A549 (cell line): ENCODE data around the gene MUC16. TPM values are rescaled to one million over a fixed set of nuclear protein-coding genes. Genes with fewer than 3 reads are reported as not detected.

Experiments
- ATAC-seq, 2 experiments: fragments of 200-7000 bp in 1 of 2; fragments of >200 bp in 1 of 2; cut with Nextera tagmentation in 1 of 2; cut with Tn5 transposase in 1 of 2; 3 replicates each; pipeline versions ENCODE4 v1.8.0 to v1.9.1; 2018 to 2020; ENCODE audit warnings: mild to moderate bottlenecking in 1 of 2, moderate library complexity in 1 of 2
- CTCF ChIA-PET: fragments of 300-600 bp; sonication (Branson Sonifier 250); formaldehyde crosslinking; extraction: SDS; loops from one replicate; lab custom pipeline; 2021; ENCODE audit warnings: antibody characterized with exemption, inconsistent platforms; lab: Yijun Ruan, JAX
- POLR2A ChIA-PET: fragments of 350-600 bp; formaldehyde crosslinking; extraction: SDS; loops from one replicate; lab custom pipeline; 2021; ENCODE audit warnings: antibody characterized with exemption, inconsistent platforms; lab: Yijun Ruan, JAX
- DNase-seq, 2 experiments: peaks; one replicate each; pipeline versions ENCODE4 v3.0.0 to v3.0.0-alpha.2; 2011 to 2016; ENCODE audit warnings: low read depth in 1 of 2, low spot score in 1 of 2
- FAIRE-seq: peaks from 2 replicates; lab custom pipeline; 2011; peaks lifted over from hg19 to GRCh38; lab: Jason Lieb, UNC
- H3K27ac ChIP-seq, 2 experiments: fragments of >200 bp; sonication (Bioruptor Twin); formaldehyde crosslinking; 3 replicates each; pipeline ENCODE4 v1.5.1; 2016 to 2017
- H3K4me1 ChIP-seq: fragments of >200 bp; sonication (Bioruptor Twin); formaldehyde crosslinking; 3 replicates; pipeline ENCODE4 v1.6.1; 2016
- H3K4me2 ChIP-seq: fragments of >200 bp; sonication (Bioruptor Twin); formaldehyde crosslinking; 3 replicates; pipeline ENCODE4 v1.6.1; 2016
- H3K4me3 ChIP-seq: fragments of >200 bp; sonication (Bioruptor Twin); formaldehyde crosslinking; 3 replicates; pipeline ENCODE4 v1.5.1; 2016
- H3K9me3 ChIP-seq: fragments of >200 bp; sonication (Bioruptor Twin); formaldehyde crosslinking; 3 replicates; pipeline ENCODE4 v1.6.1; 2016
- BCL3 ChIP-seq: fragments of >200 bp; sonication (Bioruptor Twin); formaldehyde crosslinking; IDR thresholded peaks from 3 replicates; pipeline ENCODE4 v1.6.1; 2016
- CBX8 ChIP-seq: fragments of 200-600 bp; sonication (generic); IDR thresholded peaks from 2 replicates; pipeline ENCODE4 v1.6.1; 2016
- CEBPB ChIP-seq, 2 experiments: fragments of >200 bp in 1 of 2; sonication (Bioruptor Twin) in 1 of 2; formaldehyde crosslinking in 1 of 2; IDR thresholded peaks; 2 replicates each; pipeline ENCODE4 v1.6.1; 2012 to 2016
- ELK1 ChIP-seq: fragments of 150-350 bp; IDR thresholded peaks from 2 replicates; pipeline ENCODE4 v1.6.1; 2014; ENCODE audit warnings: low read depth, mild to moderate bottlenecking, low read length
- EP300 ChIP-seq, 2 experiments: fragments of >200 bp; sonication (Bioruptor Twin); formaldehyde crosslinking; IDR thresholded peaks; 2 replicates in 1 of 2; 3 replicates in 1 of 2; pipeline ENCODE4 v1.6.1; 2016 to 2017
- ESRRA ChIP-seq: fragments of 150-350 bp; IDR thresholded peaks from 2 replicates; pipeline ENCODE4 v1.6.1; 2014; ENCODE audit warnings: mild to moderate bottlenecking, low read length, borderline replicate concordance
- FOSB ChIP-seq: fragments of 250-450 bp; sonication (Bioruptor Pico); IDR thresholded peaks from 2 replicates; pipeline ENCODE4 v1.5.0; 2020; ENCODE audit warnings: mild to moderate bottlenecking, moderate library complexity
- GATA3 ChIP-seq: IDR thresholded peaks from 2 replicates; pipeline ENCODE4 v1.6.1; 2012; ENCODE audit warnings: borderline replicate concordance
- HDAC2 ChIP-seq: fragments of 200-600 bp; sonication (generic); IDR thresholded peaks from 2 replicates; pipeline ENCODE4 v1.6.1; 2016
- HES2 ChIP-seq: fragments of >200 bp; sonication (Bioruptor Twin); formaldehyde crosslinking; IDR thresholded peaks from 2 replicates; pipeline ENCODE4 v1.6.1; 2016
- HEYL ChIP-seq: fragments of 250-450 bp; sonication (Bioruptor Pico); IDR thresholded peaks from 2 replicates; pipeline ENCODE4 v1.8.0; 2021; ENCODE audit warnings: mild to moderate bottlenecking, moderate library complexity
- HOXA7 ChIP-seq: fragments of 250-450 bp; sonication (Bioruptor Pico); IDR thresholded peaks from 2 replicates; pipeline ENCODE4 v1.5.0; 2020; ENCODE audit warnings: mild to moderate bottlenecking, moderate library complexity
- HOXB13 ChIP-seq: fragments of 250-450 bp; sonication (Bioruptor Pico); IDR thresholded peaks from 2 replicates; pipeline ENCODE4 v1.5.0; 2020; ENCODE audit warnings: low read depth, mild to moderate bottlenecking, moderate library complexity
- HOXB5 ChIP-seq: fragments of 250-450 bp; sonication (Bioruptor Pico); IDR thresholded peaks from 2 replicates; pipeline ENCODE4 v1.5.0; 2020; ENCODE audit warnings: mild to moderate bottlenecking, moderate library complexity
- JUN ChIP-seq, 2 experiments: fragments of >200 bp; sonication (Bioruptor Twin); formaldehyde crosslinking; IDR thresholded peaks; 2 replicates in 1 of 2; 3 replicates in 1 of 2; pipeline ENCODE4 v1.6.1; 2016 to 2017
- MAFK ChIP-seq: fragments of 450-650 bp; IDR thresholded peaks from 2 replicates; pipeline ENCODE4 v1.6.1; 2014; ENCODE audit not compliant: partially characterized antibody
- MAX ChIP-seq: IDR thresholded peaks from 2 replicates; pipeline ENCODE4 v1.6.1; 2012
- NR3C1 ChIP-seq: fragments of >200 bp; sonication (Bioruptor Twin); formaldehyde crosslinking; IDR thresholded peaks from 3 replicates; pipeline ENCODE4 v1.6.1; 2017
- RAD21 ChIP-seq, 2 experiments: fragments of >200 bp in 1 of 2; sonication (Bioruptor Twin) in 1 of 2; formaldehyde crosslinking in 1 of 2; IDR thresholded peaks in 1 of 2; conservative IDR thresholded peaks in 1 of 2; 2 replicates in 1 of 2; 3 replicates in 1 of 2; pipeline ENCODE4 v1.6.1; 2012 to 2018; ENCODE audit warnings: inconsistent platforms in 1 of 2
- RCOR1 ChIP-seq: fragments of 150-350 bp; IDR thresholded peaks from 2 replicates; pipeline ENCODE4 v1.6.1; 2014; ENCODE audit warnings: antibody characterized with exemption, low read length, low read depth
- SMC3 ChIP-seq: fragments of >200 bp; sonication (Bioruptor Twin); formaldehyde crosslinking; IDR thresholded peaks from 3 replicates; pipeline ENCODE4 v1.6.1; 2018; ENCODE audit warnings: inconsistent platforms
- SREBF2 ChIP-seq: fragments of 450-650 bp; IDR thresholded peaks from 2 replicates; pipeline ENCODE4 v1.6.1; 2014; ENCODE audit warnings: mild to moderate bottlenecking, moderate library complexity
- ZC3H11A ChIP-seq: fragments of 450-650 bp; IDR thresholded peaks from 2 replicates; pipeline ENCODE4 v1.6.1; 2014; ENCODE audit warnings: antibody characterized with exemption, mild to moderate bottlenecking
- ZSCAN20 ChIP-seq: fragments of 250-450 bp; sonication (Bioruptor Pico); IDR thresholded peaks from 2 replicates; pipeline ENCODE4 v1.8.0; 2022; ENCODE audit warnings: mild to moderate bottlenecking, moderate library complexity
- WGBS: methylation state at CpG from one replicate; pipeline ENCODE4 v1.1.6; 2017; ENCODE audit errors: missing lambda C conversion rate; 5-methylcytosine and 5-hydroxymethylcytosine counted together
- polyA plus RNA-seq, 4 experiments: library from polyadenylated mRNA; depleted of rRNA in 3 of 4; stranded (reverse); fragments of >200 nt; fragmentation: RNase III in 1 of 4; extraction: RNeasy Plus Mini Kit Qiagen cat#74134 plus additional on column Dnase treatment in 1 of 4; gene quantifications; 2 replicates in 3 of 4; 3 replicates in 1 of 4; pipeline ENCODE4 v1.2.3, GENCODE V29; 2011 to 2017
- TF ChIP-seq, protein P1 (sequence below): fragments of 200-600 bp; sonication (generic); IDR thresholded peaks from 2 replicates; pipeline ENCODE4 v1.6.1; 2016; ENCODE audit warnings: antibody characterized with exemption, mild to moderate bottlenecking, moderate library complexity
- TF ChIP-seq, protein P2 (sequence below): fragments of 250-450 bp; sonication (Bioruptor Pico); IDR thresholded peaks from 2 replicates; pipeline ENCODE4 v1.5.0; 2021; ENCODE audit warnings: mild to moderate bottlenecking, moderate library complexity, borderline replicate concordance

Gene MUC16
- polyA plus RNA-seq, 2 of the 4 experiments (the other 2 are of a cell fraction) = 0.23 TPM; not detected in 1

DNA sequence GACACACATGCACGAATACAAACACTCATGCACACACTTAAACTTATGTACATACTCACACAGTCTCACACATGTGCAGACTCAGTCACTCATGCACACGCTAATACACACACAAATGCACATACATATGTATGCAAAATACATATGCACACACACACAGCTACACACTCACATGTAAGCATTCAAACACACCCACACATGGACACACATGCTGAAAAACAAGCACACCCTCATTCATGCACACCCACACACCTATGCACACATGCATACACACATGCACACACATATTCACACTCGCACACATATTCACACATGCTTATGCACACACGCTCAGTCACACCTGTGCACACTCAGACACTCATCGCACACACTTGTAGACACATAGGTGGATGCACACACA is 9.3 kb downstream of the MUC16 start:
- no peak for DNase-seq
- no peak for ATAC-seq

DNA sequence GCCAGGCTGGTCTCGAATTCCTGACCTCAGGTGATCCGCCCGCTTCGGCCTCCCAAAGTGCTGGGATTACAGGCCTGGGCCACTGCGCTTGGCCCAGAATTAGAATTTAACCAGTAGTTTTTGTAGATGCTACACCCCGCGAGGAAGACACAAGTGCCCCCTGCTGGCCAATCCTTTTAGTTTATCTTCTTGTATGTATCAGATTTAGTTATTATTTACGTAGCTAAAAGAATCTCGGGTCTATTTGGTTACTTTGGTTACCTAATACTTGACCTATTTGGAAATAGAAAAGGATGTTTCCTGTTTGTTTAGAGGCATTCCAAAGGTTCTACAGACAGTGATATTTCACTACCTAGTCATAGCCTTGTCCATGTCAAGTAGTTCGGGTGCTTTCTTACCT is 22.0 kb downstream of the MUC16 start:
- Histone ChIP-seq H3K4me2 (no peak overlapping the region; the same call in 2 of the 3 replicates), H3K4me3 (no peak overlapping the region)
- FAIRE-seq (no peak), ATAC-seq (peak in 1 of 2 experiments; percentile 74; a peak in 3 of 6 replicates)
- CTCF ChIA-PET = no interaction called here
- WGBS = 53% methylated on average over 9 of the region's 10 CpGs
- TF ChIP-seq HOXA7 (CRISPR knock-in tag) (no peak), MAX (no peak), ZC3H11A (no peak), CEBPB (IDR thresholded peaks at IDR 0.05) (peak in 1 of 2 experiments; percentile 32; a peak in 1 of 4 replicates), HOXB5 (CRISPR knock-in tag) (no peak), RAD21 (conservative IDR thresholded peaks at IDR 0.05 in 1 of 2, IDR thresholded peaks at IDR 0.05 in 1 of 2) (peak in 1 of 2 experiments; percentile 24; a peak in 1 of 5 replicates), RCOR1 (no peak), HES2 (no peak), SMC3 (no peak), ESRRA (no peak), CBX8 (no peak), GATA3 (no peak)
- TF ChIP-seq, all 56 proteins: peak for 2
- Histone ChIP-seq H3K4me1 (no peaks in the 10 kb centered on the region), H3K9me3 (no peaks in the 10 kb centered on the region), H3K27ac (no peak overlapping the region; a peak in 1 of 6 replicates)
- DNase-seq = peak; percentile 7 to 73
- POLR2A ChIA-PET = no interaction called here

More for the DNA sequence above, 9.3 kb downstream of the MUC16 start:
- Histone ChIP-seq H3K27ac (no peak overlapping the region), H3K4me3 (no peak overlapping the region), H3K4me2 (no peak overlapping the region), H3K9me3 (no peaks in the 10 kb centered on the region), H3K4me1 (no peaks in the 10 kb centered on the region)
- FAIRE-seq = no peak
- POLR2A ChIA-PET = no interaction called here
- TF ChIP-seq BCL3 = no peak
- TF ChIP-seq NR3C1 = no peak
- TF ChIP-seq RCOR1 = no peak
- no peak for TF ChIP-seq ZC3H11A
- TF ChIP-seq EP300 (IDR thresholded peaks at IDR 0.05) = no peak
- TF ChIP-seq, protein P1, sequence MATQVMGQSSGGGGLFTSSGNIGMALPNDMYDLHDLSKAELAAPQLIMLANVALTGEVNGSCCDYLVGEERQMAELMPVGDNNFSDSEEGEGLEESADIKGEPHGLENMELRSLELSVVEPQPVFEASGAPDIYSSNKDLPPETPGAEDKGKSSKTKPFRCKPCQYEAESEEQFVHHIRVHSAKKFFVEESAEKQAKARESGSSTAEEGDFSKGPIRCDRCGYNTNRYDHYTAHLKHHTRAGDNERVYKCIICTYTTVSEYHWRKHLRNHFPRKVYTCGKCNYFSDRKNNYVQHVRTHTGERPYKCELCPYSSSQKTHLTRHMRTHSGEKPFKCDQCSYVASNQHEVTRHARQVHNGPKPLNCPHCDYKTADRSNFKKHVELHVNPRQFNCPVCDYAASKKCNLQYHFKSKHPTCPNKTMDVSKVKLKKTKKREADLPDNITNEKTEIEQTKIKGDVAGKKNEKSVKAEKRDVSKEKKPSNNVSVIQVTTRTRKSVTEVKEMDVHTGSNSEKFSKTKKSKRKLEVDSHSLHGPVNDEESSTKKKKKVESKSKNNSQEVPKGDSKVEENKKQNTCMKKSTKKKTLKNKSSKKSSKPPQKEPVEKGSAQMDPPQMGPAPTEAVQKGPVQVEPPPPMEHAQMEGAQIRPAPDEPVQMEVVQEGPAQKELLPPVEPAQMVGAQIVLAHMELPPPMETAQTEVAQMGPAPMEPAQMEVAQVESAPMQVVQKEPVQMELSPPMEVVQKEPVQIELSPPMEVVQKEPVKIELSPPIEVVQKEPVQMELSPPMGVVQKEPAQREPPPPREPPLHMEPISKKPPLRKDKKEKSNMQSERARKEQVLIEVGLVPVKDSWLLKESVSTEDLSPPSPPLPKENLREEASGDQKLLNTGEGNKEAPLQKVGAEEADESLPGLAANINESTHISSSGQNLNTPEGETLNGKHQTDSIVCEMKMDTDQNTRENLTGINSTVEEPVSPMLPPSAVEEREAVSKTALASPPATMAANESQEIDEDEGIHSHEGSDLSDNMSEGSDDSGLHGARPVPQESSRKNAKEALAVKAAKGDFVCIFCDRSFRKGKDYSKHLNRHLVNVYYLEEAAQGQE = no peak
- no peak for TF ChIP-seq ZSCAN20 (CRISPR knock-in tag)
- no peak for TF ChIP-seq ESRRA
- CTCF ChIA-PET = no interaction called here
- 64% methylated on average over 5 of the region's 5 CpGs for WGBS

DNA sequence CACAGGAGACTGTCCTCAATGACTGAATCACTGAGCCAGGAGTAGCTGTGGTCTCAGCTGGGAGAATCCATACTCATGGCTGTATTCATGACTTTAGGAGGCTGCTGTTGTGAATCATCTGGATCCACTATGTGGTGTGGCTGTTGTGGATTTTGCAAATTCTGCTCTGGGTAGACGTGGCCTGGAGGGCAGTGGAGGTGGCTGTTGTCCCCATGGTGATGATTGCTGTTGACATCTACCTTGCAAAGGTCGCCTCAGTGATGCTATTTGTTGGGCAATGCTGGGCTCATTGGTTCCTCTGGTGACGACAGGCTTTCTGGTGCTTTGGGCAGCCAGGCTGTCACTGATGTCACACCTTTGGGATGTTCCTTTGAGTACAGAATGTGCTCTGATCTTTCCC is 23.9 kb downstream of the MUC16 start:
- peak in 1 of 2 experiments; percentile 7 for DNase-seq
- ChIA-PET POLR2A (interaction anchor here (0.7 kb wide), 1 partner anchor 10 kb away, joined by 3 read pairs; no protein-coding TSS in a partner anchor), CTCF (no interaction called here)
- Histone ChIP-seq H3K4me2 (no peak overlapping the region), H3K9me3 (no peaks in the 10 kb centered on the region), H3K4me3 (no peak overlapping the region), H3K27ac (no peak overlapping the region), H3K4me1 (no peaks in the 10 kb centered on the region)
- no peak for ATAC-seq
- 46% methylated on average over 3 of the region's 3 CpGs for WGBS
- FAIRE-seq = no peak
- TF ChIP-seq MAFK = no peak
- TF ChIP-seq HOXB5 (CRISPR knock-in tag) = no peak
- TF ChIP-seq HOXB13 = no peak
- no peak for TF ChIP-seq JUN (IDR thresholded peaks at IDR 0.05)
- TF ChIP-seq HDAC2 = no peak
- TF ChIP-seq HEYL (CRISPR knock-in tag) = no peak
- TF ChIP-seq FOSB (CRISPR knock-in tag) = no peak
- TF ChIP-seq, protein P2, sequence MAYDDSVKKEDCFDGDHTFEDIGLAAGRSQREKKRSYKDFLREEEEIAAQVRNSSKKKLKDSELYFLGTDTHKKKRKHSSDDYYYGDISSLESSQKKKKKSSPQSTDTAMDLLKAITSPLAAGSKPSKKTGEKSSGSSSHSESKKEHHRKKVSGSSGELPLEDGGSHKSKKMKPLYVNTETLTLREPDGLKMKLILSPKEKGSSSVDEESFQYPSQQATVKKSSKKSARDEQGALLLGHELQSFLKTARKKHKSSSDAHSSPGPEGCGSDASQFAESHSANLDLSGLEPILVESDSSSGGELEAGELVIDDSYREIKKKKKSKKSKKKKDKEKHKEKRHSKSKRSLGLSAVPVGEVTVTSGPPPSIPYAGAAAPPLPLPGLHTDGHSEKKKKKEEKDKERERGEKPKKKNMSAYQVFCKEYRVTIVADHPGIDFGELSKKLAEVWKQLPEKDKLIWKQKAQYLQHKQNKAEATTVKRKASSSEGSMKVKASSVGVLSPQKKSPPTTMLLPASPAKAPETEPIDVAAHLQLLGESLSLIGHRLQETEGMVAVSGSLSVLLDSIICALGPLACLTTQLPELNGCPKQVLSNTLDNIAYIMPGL (CRISPR knock-in tag) = no peak
- no peak for TF ChIP-seq ELK1
- no peak for TF ChIP-seq GATA3
- no peak for TF ChIP-seq SMC3
- no peak for TF ChIP-seq SREBF2
- no peak for TF ChIP-seq ZSCAN20 (CRISPR knock-in tag)
